Mesendoderm (in vitro differentiated cells): ENCODE data around the gene XYLB.

Source experiments
- DNase-seq: peaks from one replicate; pipeline ENCODE4 v3.0.0; 2013
- H2AK5ac ChIP-seq: 2 replicates; pipeline ENCODE4 v1.6.1; 2013; ENCODE audit warnings: low read length, inconsistent platforms
- H2BK120ac ChIP-seq: 2 replicates; pipeline ENCODE4 v1.6.1; 2013; ENCODE audit warnings: low read depth, mild to moderate bottlenecking, low read length, moderate library complexity, mixed read lengths
- H2BK15ac ChIP-seq: replicated peaks from 2 replicates; pipeline ENCODE4 v1.6.1; 2013; ENCODE audit warnings: low read depth, mild to moderate bottlenecking, moderate library complexity
- H2BK5ac ChIP-seq: 2 replicates; pipeline ENCODE4 v1.6.1; 2013; ENCODE audit warnings: low read length, inconsistent platforms
- H3K18ac ChIP-seq: 2 replicates; pipeline ENCODE4 v1.6.1; 2013; ENCODE audit warnings: mild to moderate bottlenecking, low read length, mixed read lengths
- H3K23ac ChIP-seq: one replicate; pipeline ENCODE4 v1.6.1; 2013; ENCODE audit warnings: low read length
- H3K27ac ChIP-seq: 2 replicates; pipeline ENCODE4 v1.5.1; 2013; ENCODE audit warnings: low read depth, mild to moderate bottlenecking, inconsistent platforms, low read length, moderate library complexity
- H3K27me3 ChIP-seq: 2 replicates; pipeline ENCODE4 v1.6.1; 2013; ENCODE audit warnings: low read length, control low read depth, mild to moderate bottlenecking, inconsistent platforms; ENCODE audit not compliant: insufficient read depth, poor library complexity
- H3K36me3 ChIP-seq: 2 replicates; pipeline ENCODE4 v1.6.1; 2013; ENCODE audit warnings: low read length, inconsistent platforms; ENCODE audit not compliant: control insufficient read depth, insufficient read depth
- H3K4ac ChIP-seq: one replicate; pipeline ENCODE4 v1.6.1; 2013; ENCODE audit warnings: low read depth, mild to moderate bottlenecking, low read length, moderate library complexity
- H3K4me1 ChIP-seq: 2 replicates; pipeline ENCODE4 v1.6.1; 2013; ENCODE audit warnings: low read depth, low read length, inconsistent platforms; ENCODE audit not compliant: control insufficient read depth
- H3K4me2 ChIP-seq: 2 replicates; pipeline ENCODE4 v1.6.1; 2013; ENCODE audit warnings: low read length
- H3K4me3 ChIP-seq: 2 replicates; pipeline ENCODE4 v1.5.1; 2013; ENCODE audit warnings: mild to moderate bottlenecking, low read length
- H3K56ac ChIP-seq: one replicate; pipeline ENCODE4 v1.6.1; 2013; ENCODE audit warnings: low read length
- H3K79me1 ChIP-seq: 2 replicates; pipeline ENCODE4 v1.6.1; 2013; ENCODE audit warnings: low read length, inconsistent platforms
- H3K79me2 ChIP-seq: 2 replicates; pipeline ENCODE4 v1.6.1; 2013; ENCODE audit warnings: mild to moderate bottlenecking, low read length; ENCODE audit not compliant: control insufficient read depth, insufficient read depth
- H3K9ac ChIP-seq: 2 replicates; pipeline ENCODE4 v1.6.1; 2013; ENCODE audit warnings: low read length, inconsistent platforms
- H4K5ac ChIP-seq: one replicate; pipeline ENCODE4 v1.6.1; 2013; ENCODE audit warnings: low read length
- H4K8ac ChIP-seq: one replicate; pipeline ENCODE4 v1.6.1; 2013; ENCODE audit warnings: low read depth, mild to moderate bottlenecking, control low read depth, low read length, moderate library complexity
- WGBS: extraction: QIAGEN DNeasy Blood & Tissue Kit; methylation state at CpG from one replicate; pipeline ENCODE4 v1.1.7; 2013; ENCODE audit warnings: low lambda C conversion rate, missing lambda C conversion rate; ENCODE audit not compliant: insufficient coverage; ENCODE audit errors: extremely low coverage; 5-methylcytosine and 5-hydroxymethylcytosine counted together

Gene XYLB

DNA sequence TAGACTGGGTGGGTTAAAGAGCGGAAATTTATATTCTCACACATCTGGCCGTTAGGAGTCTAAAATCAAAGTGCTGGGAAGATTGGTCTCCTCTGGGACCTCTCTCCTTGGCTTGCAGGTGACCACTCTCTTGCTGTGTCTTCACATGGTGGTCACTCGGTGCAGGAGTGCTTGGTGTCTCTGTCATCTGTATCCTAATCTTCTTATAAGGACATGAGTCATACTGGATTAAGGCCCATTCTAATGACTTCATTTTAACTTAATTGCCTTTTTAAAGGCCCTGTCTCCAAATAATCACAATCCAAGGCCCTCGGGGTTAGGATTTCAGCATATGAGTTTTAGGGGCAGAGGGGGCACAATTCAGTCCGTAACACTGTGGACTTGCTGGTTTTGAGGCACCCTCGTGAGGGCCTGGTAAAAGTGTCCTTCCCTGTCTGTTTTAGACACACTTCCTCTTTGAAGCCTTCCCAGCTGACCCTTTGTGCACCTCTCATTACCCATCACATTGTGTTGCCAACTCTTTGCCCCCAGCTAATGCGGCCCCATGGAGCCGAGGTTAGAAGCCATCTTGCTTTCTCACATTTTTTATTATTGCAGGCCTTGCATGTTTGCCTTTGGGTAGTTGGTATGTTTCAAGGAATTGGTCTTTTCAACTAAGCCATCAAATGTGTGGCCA lies 3.2 kb downstream of the XYLB start:
- Histone ChIP-seq H3K27me3 (no peaks in the 10 kb centered on the region), H3K79me2 (no peaks in the 10 kb centered on the region), H3K23ac (no peak overlapping the region), H3K79me1 (no peaks in the 10 kb centered on the region), H3K56ac (no peak overlapping the region), H3K36me3 (no peaks in the 10 kb centered on the region), H3K4me3 (no peak overlapping the region), H3K18ac (no peak overlapping the region), H4K8ac (no peak overlapping the region), H2BK120ac (no peak overlapping the region), H4K5ac (no peak overlapping the region), H2AK5ac (no peak overlapping the region), H3K4me2 (no peak overlapping the region), H2BK5ac (no peak overlapping the region), H3K9ac (no peak overlapping the region), H3K27ac (no peak overlapping the region), H3K4ac (no peak overlapping the region), H2BK15ac (no peak overlapping the region), H3K4me1 (no peaks in the 10 kb centered on the region)
- no peak for DNase-seq
- no CpG with 5 or more reads among the region's 8 CpGs for WGBS

- Histone ChIP-seq H3K4me2 (no peak overlapping the region), H2AK5ac (no peak overlapping the region), H3K27me3 (no peaks in the 10 kb centered on the region), H3K79me1 (no peaks in the 10 kb centered on the region), H3K36me3 (no peaks in the 10 kb centered on the region), H3K27ac (no peak overlapping the region), H3K79me2 (no peaks in the 10 kb centered on the region), H2BK5ac (no peak overlapping the region), H3K18ac (no peak overlapping the region), H3K4ac (no peak overlapping the region), H4K8ac (no peak overlapping the region), H3K23ac (no peak overlapping the region), H3K4me3 (no peak overlapping the region), H3K56ac (no peak overlapping the region), H3K4me1 (no peaks in the 10 kb centered on the region), H2BK15ac (no peak overlapping the region), H2BK120ac (no peak overlapping the region), H3K9ac (no peak overlapping the region), H4K5ac (no peak overlapping the region)
- WGBS: no CpG with 5 or more reads among the region's 4 CpGs
- no peak for DNase-seq
Observed at GRCh38 chr3:38353151-38353550, 6.6 kb downstream of the XYLB start.

- Histone ChIP-seq H4K5ac (no peak overlapping the region), H3K4ac (no peak overlapping the region), H3K79me2 (no peaks in the 10 kb centered on the region), H3K4me3 (no peak overlapping the region), H2BK120ac (no peak overlapping the region), H3K79me1 (no peaks in the 10 kb centered on the region), H3K27ac (no peak overlapping the region), H3K23ac (no peak overlapping the region), H3K36me3 (no peaks in the 10 kb centered on the region), H2AK5ac (no peak overlapping the region), H3K9ac (no peak overlapping the region), H2BK15ac (no peak overlapping the region), H3K56ac (no peak overlapping the region), H3K4me2 (no peak overlapping the region), H2BK5ac (no peak overlapping the region), H4K8ac (no peak overlapping the region), H3K18ac (no peak overlapping the region), H3K4me1 (no peaks in the 10 kb centered on the region), H3K27me3 (no peaks in the 10 kb centered on the region)
- WGBS: no CpG with 5 or more reads among the region's 4 CpGs
- no peak for DNase-seq
Observed at GRCh38 chr3:38354588-38355330, 8.2 kb downstream of the XYLB start.

DNA sequence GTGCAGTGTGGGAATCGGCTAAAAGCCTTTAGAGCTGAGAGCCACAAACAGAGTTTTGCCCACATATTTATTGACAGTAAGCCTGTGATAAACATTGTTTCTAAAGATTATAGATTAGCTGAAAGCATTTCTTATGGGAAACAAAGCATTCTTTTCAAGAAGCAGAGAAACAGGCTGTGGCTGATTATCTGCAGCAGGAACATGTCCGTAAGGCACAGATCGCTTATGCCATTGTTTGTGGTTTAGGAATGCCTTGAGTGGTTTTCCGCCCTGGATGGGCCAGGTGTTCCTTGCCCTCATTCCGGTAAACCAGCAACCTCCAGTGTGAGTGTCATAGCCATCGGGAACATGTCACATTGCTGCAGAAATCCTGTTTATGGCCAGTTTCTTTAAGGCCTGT lies 12.5 kb downstream of the XYLB start:
- H2BK5ac ChIP-seq: no peak overlapping the region
- H3K4me3 ChIP-seq: no peak overlapping the region
- H3K79me2 ChIP-seq: no peaks in the 10 kb centered on the region
- no peak overlapping the region for H3K56ac ChIP-seq
- no peaks in the 10 kb centered on the region for H3K36me3 ChIP-seq
- H3K4me2 ChIP-seq: no peak overlapping the region
- H3K9ac ChIP-seq: no peak overlapping the region
- H3K23ac ChIP-seq: no peak overlapping the region
- H2AK5ac ChIP-seq: no peak overlapping the region
- H2BK120ac ChIP-seq: no peak overlapping the region
- H3K4ac ChIP-seq: no peak overlapping the region
- no peak overlapping the region for H3K27ac ChIP-seq
- H3K18ac ChIP-seq: no peak overlapping the region
- no peaks in the 10 kb centered on the region for H3K4me1 ChIP-seq
- no peak overlapping the region for H4K8ac ChIP-seq
- H3K79me1 ChIP-seq: no peaks in the 10 kb centered on the region
- no peak overlapping the region for H2BK15ac ChIP-seq
- H3K27me3 ChIP-seq: no peaks in the 10 kb centered on the region
- DNase-seq: no peak
- WGBS: no CpG with 5 or more reads among the region's 6 CpGs
- no peak overlapping the region for H4K5ac ChIP-seq

DNA sequence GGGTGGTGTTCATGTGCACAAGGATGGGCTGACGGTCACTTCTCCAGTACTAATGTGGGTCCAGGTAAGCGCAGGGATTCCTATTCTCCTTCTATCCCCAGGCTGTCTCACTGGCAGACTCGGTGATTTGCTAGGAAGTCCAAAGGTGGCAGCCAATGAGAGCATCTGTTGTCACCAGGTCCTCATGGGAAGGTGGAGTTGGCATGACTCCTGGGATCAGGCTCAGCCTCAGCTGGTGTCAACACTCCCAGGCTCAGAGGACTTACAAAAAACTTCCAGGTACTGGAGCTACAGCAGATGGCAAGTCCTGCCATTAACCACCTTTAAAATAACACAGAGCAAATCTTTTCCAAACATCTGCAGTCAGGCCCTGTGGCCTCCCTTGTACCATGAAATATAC lies 13.8 kb downstream of the XYLB start:
- Histone ChIP-seq H3K4me1 (no peaks in the 10 kb centered on the region), H3K27me3 (no peaks in the 10 kb centered on the region), H4K8ac (no peak overlapping the region), H3K23ac (no peak overlapping the region), H3K79me1 (no peaks in the 10 kb centered on the region), H2BK120ac (no peak overlapping the region), H4K5ac (no peak overlapping the region), H3K4me2 (no peak overlapping the region), H2AK5ac (no peak overlapping the region), H3K79me2 (no peaks in the 10 kb centered on the region), H3K18ac (no peak overlapping the region), H3K4ac (no peak overlapping the region), H2BK5ac (no peak overlapping the region), H3K9ac (no peak overlapping the region), H3K36me3 (no peaks in the 10 kb centered on the region), H3K27ac (no peak overlapping the region), H3K56ac (no peak overlapping the region), H2BK15ac (no peak overlapping the region), H3K4me3 (no peak overlapping the region)
- no peak for DNase-seq
- WGBS: no CpG with 5 or more reads among the region's 3 CpGs
